Measurements from ENCODE around the gene ATMIN. TPM values are rescaled to one million over a fixed set of nuclear protein-coding genes. Genes with fewer than 3 reads are reported as not detected.

ATMIN gene
- polyA plus RNA-seq, 1 of the 3 experiments (the other 2 are of a cell fraction) = 15.3 TPM

GRCh38 chr16:81036751-81037350, 1.2 kb downstream of the ATMIN start (continued):
- TF ChIP-seq REST (IDR thresholded peaks at IDR 0.05; ENCODE audit: low read depth, low read length) (no peak), CTCF (IDR thresholded peaks at IDR 0.05) (no peak), RXRA (IDR thresholded peaks at IDR 0.05; ENCODE audit: borderline replicate concordance, low read depth) (no peak), GABPA (IDR thresholded peaks at IDR 0.05; ENCODE audit: low read depth) (no peak), SMC3 (IDR thresholded peaks at IDR 0.05; ENCODE audit: low read depth, low read length) (no peak)

GRCh38 chr16:81040131-81040530, 4.5 kb downstream of the ATMIN start:
- H3K27ac ChIP-seq (ENCODE audit: low read depth in 2 of 2, low read length in 1 of 2) = no peak overlapping the region; a peak in 1 of 4 replicates
- H3F3A ChIP-seq (replicated peaks; ENCODE audit: insufficient read depth) = peaks cover 7% of the 10 kb centered on the region
- no peak overlapping the region for H3K4me3 ChIP-seq (ENCODE audit: low read depth in 2 of 2, low read length in 1 of 2)
- H3K36me3 ChIP-seq (replicated peaks in 1 of 2; ENCODE audit: control insufficient read depth in 1 of 2, insufficient read depth in 2 of 2, low read length in 1 of 2) = peaks cover 30 to 58% of the 10 kb centered on the region in 2 experiments
- H2AFZ ChIP-seq (ENCODE audit: low read depth) = no peak overlapping the region
- POLR2A ChIA-PET = no interaction called here
- TF ChIP-seq RXRA (IDR thresholded peaks at IDR 0.05; ENCODE audit: borderline replicate concordance, low read depth) (no peak), RAD21 (IDR thresholded peaks at IDR 0.05; ENCODE audit: low read length) (no peak), MXI1 (IDR thresholded peaks at IDR 0.05; ENCODE audit: low read depth, low read length) (no peak), GATA2 (CRISPR knock-in tag; IDR thresholded peaks at IDR 0.05) (no peak), MEF2A (IDR thresholded peaks at IDR 0.05; ENCODE audit: borderline replicate concordance, low read depth) (no peak), RFX5 (IDR thresholded peaks at IDR 0.05; ENCODE audit: low read length) (no peak), JUND (IDR thresholded peaks at IDR 0.05) (no peak), FOSL2 (IDR thresholded peaks at IDR 0.05; ENCODE audit: borderline replicate concordance, low read depth) (no peak)
- peaks cover 9% of the 10 kb centered on the region; the same call in 1 of the 2 replicates for H4K20me1 ChIP-seq (ENCODE audit: insufficient read depth)
- DNase-seq = no peak
- WGBS (ENCODE audit: low lambda C conversion rate) = 100% methylated on average over 2 of the region's 2 CpGs
- H3K4me1 ChIP-seq (ENCODE audit: control insufficient read depth in 1 of 2, insufficient read depth in 2 of 2, low read depth in 1 of 2, low read length in 1 of 2) = peaks cover 0 to 13% of the 10 kb centered on the region in 2 experiments; a peak in 2 of 4 replicates
- H3K9me2 ChIP-seq = no peaks in the 10 kb centered on the region
- CTCF ChIA-PET = interaction anchor here (0.9 kb wide), 1 partner anchor 13 kb away, joined by 3 read pairs; no protein-coding TSS in a partner anchor
- no peaks in the 10 kb centered on the region for H3K9me3 ChIP-seq
- no peak overlapping the region for H3K4me2 ChIP-seq
- no peaks in the 10 kb centered on the region for H3K27me3 ChIP-seq (ENCODE audit: insufficient read depth)
- H3K9ac ChIP-seq = no peak overlapping the region
- peaks cover 50% of the 10 kb centered on the region for H3K79me2 ChIP-seq (ENCODE audit: insufficient read depth)

Measured in SK-N-SH (cell line).